DOHH2 (cell line): ENCODE results near the gene SLFN14.
"Not testable (repeated sequence)": the region's sequence is repeated elsewhere in the genome, so short reads cannot be mapped to it uniquely, and the experiment has no call there.

ENCODE experiments used
- H3F3A ChIP-seq: fragments of 200-600 bp; sonication (generic), shearing (Covaris generic); 2 replicates; pipeline ENCODE4 v1.6.0; 2016; ENCODE audit warnings: antibody characterized with exemption, mild to moderate bottlenecking; ENCODE audit not compliant: control insufficient read depth, insufficient read depth
- H3K27ac ChIP-seq: fragments of 200-600 bp; sonication (generic); 2 replicates; pipeline ENCODE4 v1.5.1; 2014; ENCODE audit warnings: low read depth, mild to moderate bottlenecking, low read length, moderate library complexity
- H3K27me3 ChIP-seq: fragments of 200-600 bp; sonication (generic); 2 replicates; pipeline ENCODE4 v1.6.1; 2014; ENCODE audit warnings: mild to moderate bottlenecking, low read length, mixed read lengths; ENCODE audit not compliant: control insufficient read depth
- H3K36me3 ChIP-seq: fragments of 200-600 bp; sonication (generic); 2 replicates; pipeline ENCODE4 v1.6.1; 2014; ENCODE audit warnings: mild to moderate bottlenecking, low read length, moderate library complexity, mixed read lengths; ENCODE audit not compliant: control insufficient read depth
- H3K4me1 ChIP-seq: fragments of 200-600 bp; sonication (generic); 2 replicates; pipeline ENCODE4 v1.6.1; 2014; ENCODE audit warnings: mild to moderate bottlenecking, low read length, mixed read lengths; ENCODE audit not compliant: control insufficient read depth
- H3K4me2 ChIP-seq: fragments of 200-600 bp; sonication (generic); 2 replicates; pipeline ENCODE4 v1.6.0; 2014; ENCODE audit warnings: mild to moderate bottlenecking, low read length, moderate library complexity
- H3K4me3 ChIP-seq: fragments of 200-600 bp; sonication (generic); 2 replicates; pipeline ENCODE4 v1.5.1; 2014; ENCODE audit warnings: mild to moderate bottlenecking, low read length, mixed read lengths
- H3K79me2 ChIP-seq: fragments of 200-600 bp; sonication (generic); 2 replicates; pipeline ENCODE4 v1.6.1; 2014; ENCODE audit warnings: mild to moderate bottlenecking, low read length, mixed read lengths; ENCODE audit not compliant: control insufficient read depth
- H3K9me2 ChIP-seq: fragments of 200-600 bp; sonication (generic); replicated peaks from 2 replicates; pipeline ENCODE4 v1.6.1; 2014; ENCODE audit warnings: mild to moderate bottlenecking, low read length, mixed read lengths; ENCODE audit not compliant: control insufficient read depth
- H3K9me3 ChIP-seq: fragments of 200-600 bp; sonication (generic); 2 replicates; pipeline ENCODE4 v1.6.1; 2014; ENCODE audit warnings: antibody characterized with exemption, low read length, mixed read lengths; ENCODE audit not compliant: control insufficient read depth, insufficient read depth
- H4K20me1 ChIP-seq: fragments of 200-600 bp; sonication (generic); 2 replicates; pipeline ENCODE4 v1.6.0; 2014; ENCODE audit warnings: low read depth, mild to moderate bottlenecking, antibody characterized with exemption, low read length, moderate library complexity; ENCODE audit not compliant: control insufficient read depth, insufficient read depth
- EZH2phosphoT487 ChIP-seq: fragments of 200-600 bp; sonication (generic); IDR thresholded peaks from 2 replicates; pipeline ENCODE4 v1.6.1; 2017; ENCODE audit warnings: borderline replicate concordance, mild to moderate bottlenecking, antibody characterized with exemption, low read length, moderate library complexity, mixed read lengths
- TF ChIP-seq, protein P1 (sequence below): fragments of 200-600 bp; sonication (generic); IDR thresholded peaks from one replicate; pipeline ENCODE4 v1.5.1; 2014; ENCODE audit warnings: antibody characterized with exemption, mild to moderate bottlenecking, low read depth, low read length; ENCODE audit not compliant: poor library complexity, severe bottlenecking

The SLFN14 gene

DNA sequence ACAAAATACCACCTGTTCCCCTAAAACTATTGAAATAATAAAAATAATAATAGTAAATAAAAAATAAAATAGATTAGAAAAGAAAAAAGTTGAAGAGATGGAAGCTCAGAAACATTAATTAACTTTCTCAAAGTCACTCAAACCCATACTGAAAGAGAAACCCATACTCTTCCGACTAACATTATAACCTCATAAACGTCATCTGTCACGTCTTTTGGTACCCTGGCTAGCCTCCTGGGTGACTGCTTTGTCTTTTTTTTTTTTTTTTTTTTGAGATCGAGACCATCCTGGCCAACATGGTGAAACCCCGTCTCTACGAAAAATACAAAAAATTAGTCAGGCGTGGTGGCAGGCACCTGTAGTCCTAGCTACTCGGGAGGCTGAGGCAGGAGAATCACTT lies 30.8 kb downstream of the SLFN14 start:
- Histone ChIP-seq H3F3A (no peaks in the 10 kb centered on the region), H3K79me2 (no peaks in the 10 kb centered on the region), H4K20me1 (no peaks in the 10 kb centered on the region), H3K9me3 (no peaks in the 10 kb centered on the region), H3K9me2 (no peaks in the 10 kb centered on the region), H3K4me1 (peaks cover 6% of the 10 kb centered on the region), H3K36me3 (no peaks in the 10 kb centered on the region), H3K27ac (no peak overlapping the region), H3K4me3 (no peak overlapping the region), H3K27me3 (no peaks in the 10 kb centered on the region), H3K4me2 (no peak overlapping the region)
- TF ChIP-seq, protein P1, sequence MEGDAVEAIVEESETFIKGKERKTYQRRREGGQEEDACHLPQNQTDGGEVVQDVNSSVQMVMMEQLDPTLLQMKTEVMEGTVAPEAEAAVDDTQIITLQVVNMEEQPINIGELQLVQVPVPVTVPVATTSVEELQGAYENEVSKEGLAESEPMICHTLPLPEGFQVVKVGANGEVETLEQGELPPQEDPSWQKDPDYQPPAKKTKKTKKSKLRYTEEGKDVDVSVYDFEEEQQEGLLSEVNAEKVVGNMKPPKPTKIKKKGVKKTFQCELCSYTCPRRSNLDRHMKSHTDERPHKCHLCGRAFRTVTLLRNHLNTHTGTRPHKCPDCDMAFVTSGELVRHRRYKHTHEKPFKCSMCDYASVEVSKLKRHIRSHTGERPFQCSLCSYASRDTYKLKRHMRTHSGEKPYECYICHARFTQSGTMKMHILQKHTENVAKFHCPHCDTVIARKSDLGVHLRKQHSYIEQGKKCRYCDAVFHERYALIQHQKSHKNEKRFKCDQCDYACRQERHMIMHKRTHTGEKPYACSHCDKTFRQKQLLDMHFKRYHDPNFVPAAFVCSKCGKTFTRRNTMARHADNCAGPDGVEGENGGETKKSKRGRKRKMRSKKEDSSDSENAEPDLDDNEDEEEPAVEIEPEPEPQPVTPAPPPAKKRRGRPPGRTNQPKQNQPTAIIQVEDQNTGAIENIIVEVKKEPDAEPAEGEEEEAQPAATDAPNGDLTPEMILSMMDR, result no peak
- TF ChIP-seq EZH2phosphoT487, result no peak

DNA sequence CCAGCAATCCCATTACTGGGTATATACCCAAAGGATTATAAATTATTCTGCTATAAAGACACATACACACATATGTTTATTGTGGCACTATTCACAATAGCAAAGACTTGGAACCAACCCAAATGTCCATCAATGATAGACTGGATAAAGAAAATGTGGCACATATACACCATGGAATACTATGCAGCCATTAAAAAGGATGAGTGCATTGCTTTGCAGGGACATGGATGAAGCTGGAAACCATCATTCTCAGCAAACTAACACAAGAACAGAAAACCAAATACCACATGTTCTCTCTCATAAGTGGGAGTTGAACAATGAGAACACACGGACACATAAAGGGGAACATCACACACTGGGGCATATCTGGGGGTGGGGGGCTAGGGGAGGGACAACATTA lies 31.3 kb downstream of the SLFN14 start:
- H3K4me2 ChIP-seq, H3F3A ChIP-seq, H3K4me3 ChIP-seq, H4K20me1 ChIP-seq, H3K79me2 ChIP-seq, H3K9me3 ChIP-seq, H3K27me3 ChIP-seq, H3K36me3 ChIP-seq, H3K27ac ChIP-seq, H3K4me1 ChIP-seq, H3K9me2 ChIP-seq: not testable (repeated sequence)

DNA sequence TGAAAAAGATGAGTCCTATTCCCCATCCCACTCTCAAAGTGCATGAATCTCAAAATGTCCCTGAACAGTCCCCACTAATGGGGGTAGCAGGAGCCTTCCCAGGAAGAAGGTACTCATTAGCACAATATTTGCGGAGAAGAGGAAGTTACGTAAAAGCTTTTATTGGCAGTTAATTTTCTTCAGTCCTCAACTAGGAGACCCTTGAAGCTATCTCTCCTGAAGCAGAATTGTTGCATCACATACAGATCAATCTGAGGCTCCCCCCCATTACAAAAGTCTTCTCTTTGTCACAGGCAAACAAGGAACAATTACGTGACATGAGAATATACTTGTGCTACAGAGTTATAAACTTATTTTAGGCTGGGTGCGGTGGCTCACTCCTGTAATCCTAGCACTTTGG lies 37.3 kb downstream of the SLFN14 start:
- no peaks in the 10 kb centered on the region for H4K20me1 ChIP-seq
- no peaks in the 10 kb centered on the region for H3K9me3 ChIP-seq
- no peaks in the 10 kb centered on the region for H3K79me2 ChIP-seq
- no peaks in the 10 kb centered on the region for H3K36me3 ChIP-seq
- H3K9me2 ChIP-seq, result no peaks in the 10 kb centered on the region
- H3F3A ChIP-seq, result no peaks in the 10 kb centered on the region
- TF ChIP-seq, protein P1, result no peak
- no peak for TF ChIP-seq EZH2phosphoT487
- no peak overlapping the region for H3K4me3 ChIP-seq
- no peak overlapping the region for H3K4me2 ChIP-seq
- H3K4me1 ChIP-seq, result no peaks in the 10 kb centered on the region
- no peak overlapping the region for H3K27ac ChIP-seq
- peaks cover 12% of the 10 kb centered on the region for H3K27me3 ChIP-seq

DNA sequence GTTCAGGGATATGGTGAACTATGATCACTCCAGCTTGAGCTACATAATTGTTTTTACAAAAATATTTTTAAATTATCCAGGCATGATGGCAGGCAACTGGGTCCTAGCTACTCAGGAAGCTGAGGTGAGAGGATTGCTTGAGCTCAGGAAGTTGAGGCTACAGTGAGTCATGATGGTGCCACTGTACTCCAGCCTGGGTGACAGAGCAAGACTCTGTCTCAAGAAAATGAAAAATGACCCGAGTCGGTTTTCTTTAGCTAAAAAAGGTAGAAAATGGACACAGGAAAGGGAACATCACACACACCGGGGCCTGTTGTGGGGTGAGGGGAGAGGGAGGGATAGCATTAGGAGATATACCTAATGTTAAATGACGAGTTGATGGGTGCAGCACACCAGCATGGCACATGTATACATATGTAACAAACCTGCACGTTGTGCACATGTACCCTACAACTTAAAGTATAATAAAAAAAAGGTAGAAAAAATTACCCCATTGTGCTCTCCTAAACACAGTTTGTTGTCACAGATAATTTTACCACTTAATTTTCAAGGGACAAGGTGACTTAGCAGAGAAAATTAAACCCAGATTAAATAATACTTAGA lies 38.9 kb downstream of the SLFN14 start:
- H3F3A ChIP-seq, H3K27ac ChIP-seq, H3K9me3 ChIP-seq, H3K4me2 ChIP-seq, H3K79me2 ChIP-seq, H4K20me1 ChIP-seq, H3K4me1 ChIP-seq, H3K36me3 ChIP-seq, H3K4me3 ChIP-seq, H3K9me2 ChIP-seq: not testable (repeated sequence)
- peaks cover 12% of the 10 kb centered on the region for H3K27me3 ChIP-seq
